Esophagus muscularis mucosa (tissue), 4 donors: ENCODE results near the gene CANX.

ENCODE experiments used
- CTCF ChIP-seq, 3 experiments: fragments of 200-600 bp in 2 of 3; fragments of 450-650 bp in 1 of 3; sonication (generic) in 2 of 3; IDR thresholded peaks; one replicate each; pipeline ENCODE4 v1.5.1; 2017 to 2019; ENCODE audit warnings: antibody characterized with exemption in 3 of 3, mild to moderate bottlenecking in 2 of 3, moderate library complexity in 1 of 3
- EP300 ChIP-seq: sonication (generic); formaldehyde crosslinking; IDR thresholded peaks from one replicate; pipeline ENCODE4 v1.6.1; 2017; ENCODE audit warnings: antibody characterized with exemption
- POLR2A ChIP-seq: fragments of 450-650 bp; IDR thresholded peaks from one replicate; pipeline ENCODE4 v1.6.1; 2017; ENCODE audit warnings: antibody characterized with exemption, moderate library complexity, mild to moderate bottlenecking, low read depth
- POLR2AphosphoS5 ChIP-seq, 2 donors: sonication (generic); formaldehyde crosslinking; IDR thresholded peaks; one replicate each; pipeline ENCODE4 v1.6.1; 2017; ENCODE audit warnings: antibody characterized with exemption in 2 of 2

DNA sequence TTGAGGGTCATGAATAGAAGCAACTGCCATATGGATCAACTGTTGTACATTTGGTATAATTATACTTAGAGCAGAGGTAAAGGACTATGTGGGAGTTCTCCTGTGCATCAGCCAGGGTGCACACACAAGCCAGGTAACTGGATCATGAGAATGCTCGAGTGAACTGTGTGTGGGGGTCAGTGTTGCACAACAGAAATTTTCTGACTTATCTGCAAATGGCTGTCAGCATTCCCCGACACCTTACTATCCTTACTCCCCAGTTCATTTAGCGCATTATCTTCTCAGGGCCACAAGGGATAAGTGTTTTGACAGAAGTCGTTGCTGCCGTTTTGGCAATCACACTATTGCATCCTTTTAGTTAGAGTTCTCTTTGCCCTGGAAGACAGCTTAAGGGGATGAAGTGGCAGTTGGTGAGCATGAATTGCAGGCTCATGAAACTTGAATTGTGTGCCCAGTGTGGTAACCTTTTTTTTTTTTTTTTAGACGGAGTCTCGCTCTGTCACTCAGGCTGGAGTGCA lies 1.7 kb downstream of the CANX start:
- TF ChIP-seq CTCF (IDR thresholded peaks at IDR 0.05): no peak
- TF ChIP-seq POLR2A: no peak
- no peak for TF ChIP-seq EP300
- no peak for TF ChIP-seq POLR2AphosphoS5 (IDR thresholded peaks at IDR 0.05)
